Hematopoietic multipotent progenitor cell treated with erythropoietin and hydrocortisone succinate and interleukin-3 and kit ligand, for 6 days (in vitro differentiated cells): ENCODE results near the gene PIGK.
"Not testable (repeated sequence)": the region's sequence is repeated elsewhere in the genome, so short reads cannot be mapped to it uniquely, and the experiment has no call there.

Experiments used
- DNase-seq: peaks from one replicate; pipeline ENCODE4 v3.0.0-alpha.2; 2015

The PIGK gene

DNA sequence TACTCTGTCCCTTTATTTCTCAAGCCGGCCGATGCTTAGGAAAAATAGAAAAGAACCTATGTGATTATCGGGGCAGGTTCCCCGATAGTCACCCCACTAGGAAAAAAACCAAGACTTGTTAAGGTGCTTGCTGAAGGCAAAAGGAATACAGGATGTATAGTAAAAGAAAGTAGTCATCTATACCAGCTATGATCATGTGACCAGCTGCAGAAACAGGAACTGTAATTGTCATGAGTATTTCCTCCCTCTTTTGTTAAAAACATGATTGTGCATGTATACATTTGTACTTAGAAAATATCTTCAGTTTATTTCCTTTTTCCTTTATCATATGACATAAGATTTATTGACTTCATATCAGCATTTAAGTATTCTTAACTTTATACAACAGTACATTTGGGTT is 30.5 kb downstream of the PIGK start:
- no peak for DNase-seq

DNA sequence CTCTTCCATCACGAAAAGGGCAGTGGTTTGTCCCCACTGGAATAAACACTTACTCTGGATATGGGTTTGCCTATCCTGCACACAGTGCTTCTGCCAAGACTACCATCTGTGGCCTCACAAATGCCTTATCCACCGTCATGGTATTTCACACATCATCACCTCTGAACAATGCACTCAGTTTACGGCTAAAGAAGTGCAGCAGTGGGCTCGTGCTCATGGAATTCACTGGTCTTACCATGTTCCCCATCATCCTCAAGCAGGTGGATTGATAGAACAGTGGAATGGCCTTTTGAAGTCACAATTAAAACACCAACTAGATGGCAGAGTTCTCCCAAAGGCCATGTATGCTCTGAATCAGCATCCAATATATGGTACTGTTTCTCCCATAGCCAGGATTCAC is 32.3 kb downstream of the PIGK start:
- DNase-seq: not testable (repeated sequence)

DNA sequence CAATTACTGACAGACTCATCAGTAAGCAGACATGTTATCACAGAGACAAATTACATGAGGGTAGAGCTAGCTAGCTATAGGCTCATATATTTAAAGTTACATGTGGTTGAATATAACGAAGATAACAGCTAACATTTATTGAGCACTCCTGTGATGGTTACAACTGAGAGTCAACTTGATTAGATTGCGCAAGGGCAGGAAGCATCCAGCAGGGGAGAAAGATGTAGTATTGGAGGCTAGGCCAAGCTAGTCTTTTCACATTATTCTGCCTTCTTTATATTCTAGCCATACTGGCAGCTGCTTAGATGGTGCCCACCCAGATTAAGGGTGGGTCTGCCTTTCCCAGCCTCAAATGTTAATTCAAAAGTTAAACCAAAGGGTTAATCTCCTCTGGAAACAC is 37.1 kb downstream of the PIGK start:
- DNase-seq: no peak

DNA sequence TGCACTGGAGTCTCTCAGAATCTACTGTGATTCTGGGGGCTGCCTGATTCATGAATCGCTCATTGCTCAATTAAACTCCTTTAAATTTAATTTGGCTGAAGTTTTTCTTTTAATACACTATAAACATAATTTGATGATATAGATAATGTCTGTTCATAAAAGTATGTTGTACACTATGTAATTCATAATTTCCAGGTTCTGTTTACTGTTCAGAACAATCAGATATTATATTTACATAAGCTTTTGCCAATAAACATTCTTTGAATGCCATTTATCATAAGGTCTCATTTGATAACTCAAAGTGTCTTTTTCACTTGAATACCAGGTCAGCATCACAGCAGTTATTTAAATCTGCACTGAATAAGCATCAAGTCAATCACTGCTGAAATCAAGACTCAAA is 39.6 kb downstream of the PIGK start:
- DNase-seq: no peak

DNA sequence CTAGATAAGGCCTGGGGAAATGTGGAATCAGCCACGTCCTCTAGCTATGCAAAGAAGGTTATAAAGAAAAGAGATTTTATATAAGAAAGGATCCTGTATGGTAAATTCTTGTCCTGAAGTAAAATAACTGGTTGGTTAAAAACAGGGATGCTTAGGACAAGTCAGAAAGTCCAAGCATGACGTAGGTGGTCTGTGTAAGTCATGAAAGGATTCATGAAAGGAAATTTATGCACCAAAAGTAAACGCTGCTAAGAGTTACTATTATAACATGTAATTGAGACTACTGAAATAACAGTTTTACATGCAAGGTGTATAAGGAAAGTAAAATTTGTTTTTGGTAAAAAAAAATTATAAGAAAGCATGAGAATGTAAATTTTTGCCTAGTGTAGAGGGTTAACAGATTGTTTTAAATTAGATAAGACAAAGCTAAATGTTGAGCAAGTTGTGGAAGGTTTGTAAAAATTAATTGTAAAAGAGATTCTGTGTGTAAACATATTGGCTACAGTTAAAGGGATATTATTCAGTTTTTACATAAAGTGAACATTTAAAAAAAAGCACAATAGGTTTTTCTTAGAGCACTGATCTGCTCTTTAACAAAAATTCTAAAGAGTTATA is 43.9 kb downstream of the PIGK start:
- DNase-seq: peak; percentile 49

DNA sequence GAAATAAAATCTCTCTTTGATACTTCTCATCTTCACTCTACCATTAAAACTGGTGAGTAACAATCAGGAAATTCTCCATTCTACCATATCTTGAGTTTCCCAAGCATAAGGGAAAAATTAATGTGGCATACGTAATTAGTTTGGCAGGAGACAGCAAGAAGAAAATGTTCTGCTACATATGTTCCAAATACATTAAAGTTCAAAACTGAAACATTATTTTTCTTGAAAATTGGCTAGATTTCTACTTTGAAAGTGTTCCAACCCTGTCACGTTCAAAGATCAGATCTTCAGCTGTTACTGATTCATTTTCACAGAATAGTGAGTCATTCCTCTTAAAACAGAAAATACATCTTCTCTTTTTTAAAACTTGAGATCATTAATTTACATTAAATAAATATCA is 48.5 kb downstream of the PIGK start:
- no peak for DNase-seq

DNA sequence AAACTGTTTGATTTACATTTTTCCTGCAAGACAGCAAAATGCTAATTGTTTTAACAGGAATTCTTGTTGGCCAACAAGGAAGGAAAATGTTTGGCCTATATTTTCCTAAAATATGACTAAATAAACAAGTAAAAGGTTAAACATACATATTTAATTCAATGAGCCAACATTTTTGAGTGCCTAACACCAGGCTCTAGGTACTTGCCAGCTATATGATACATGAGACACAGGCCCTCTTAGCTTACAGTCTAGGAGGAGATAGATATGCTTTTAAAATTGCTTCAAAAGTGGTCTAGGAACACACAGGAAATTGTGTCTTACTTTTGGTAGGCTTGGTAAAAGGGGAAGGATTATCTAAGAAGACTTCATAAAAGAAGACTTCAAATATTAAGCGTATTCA is 50.9 kb downstream of the PIGK start:
- DNase-seq: no peak

DNA sequence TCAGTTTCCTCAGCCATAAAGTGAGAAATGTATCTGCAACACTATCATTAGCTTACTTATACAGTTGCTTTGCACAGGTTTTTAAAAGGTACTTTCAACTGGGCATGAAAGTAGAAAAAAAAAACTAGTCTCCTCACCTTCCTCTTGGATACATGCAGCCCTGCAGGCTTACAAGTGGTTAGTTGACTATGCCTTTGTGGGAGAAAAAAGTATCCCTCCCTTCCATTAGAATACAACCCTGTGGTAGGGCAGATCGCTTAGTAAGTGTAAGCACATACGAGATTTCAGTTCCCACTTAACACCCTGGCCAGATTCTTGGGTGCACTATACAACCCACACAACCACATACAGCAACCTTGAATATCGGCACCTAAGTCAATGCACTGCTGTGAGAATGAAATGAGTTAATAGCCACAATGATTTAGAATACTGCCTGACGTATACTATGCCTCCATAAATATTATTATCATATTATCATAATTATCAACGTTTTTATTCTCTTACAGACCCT is 54.7 kb downstream of the PIGK start:
- no peak for DNase-seq

DNA sequence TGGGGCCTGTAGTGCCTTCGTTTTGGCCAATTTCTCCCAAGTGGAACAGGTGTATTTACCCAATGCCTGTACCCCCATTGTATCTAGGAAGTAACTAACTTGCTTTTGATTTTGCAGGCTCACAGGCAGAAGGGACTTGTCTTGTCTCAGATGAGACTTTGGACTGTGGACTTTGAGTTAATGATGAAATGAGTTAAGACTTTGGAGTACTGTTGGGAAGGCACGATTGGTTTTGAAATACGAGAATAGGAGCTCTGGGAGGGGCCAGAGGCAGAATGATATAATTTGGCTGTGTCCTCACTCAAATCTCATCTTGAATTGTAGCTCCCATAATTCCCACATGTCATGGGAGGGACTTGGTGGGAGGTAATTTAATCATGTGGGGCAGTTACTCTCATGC is 59.5 kb downstream of the PIGK start:
- not testable (repeated sequence) for DNase-seq

DNA sequence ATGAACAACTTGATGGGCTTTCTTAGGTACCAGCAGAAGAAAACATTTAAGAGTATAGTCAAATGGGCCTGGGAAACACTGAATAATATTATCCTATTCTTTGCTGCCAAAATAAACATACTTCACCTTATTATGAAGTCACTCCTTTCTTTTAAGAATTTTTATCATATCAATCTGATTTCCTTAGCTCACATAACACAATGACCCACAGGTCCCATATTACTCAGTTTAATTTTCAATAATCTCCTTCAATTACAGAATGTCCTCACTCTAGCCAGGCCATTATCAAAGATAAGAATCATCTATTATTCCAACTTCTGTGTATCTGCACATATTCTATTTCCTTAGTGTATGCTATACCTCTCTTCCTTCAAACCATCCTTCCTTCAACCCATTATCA is 63.0 kb downstream of the PIGK start:
- no peak for DNase-seq

DNA sequence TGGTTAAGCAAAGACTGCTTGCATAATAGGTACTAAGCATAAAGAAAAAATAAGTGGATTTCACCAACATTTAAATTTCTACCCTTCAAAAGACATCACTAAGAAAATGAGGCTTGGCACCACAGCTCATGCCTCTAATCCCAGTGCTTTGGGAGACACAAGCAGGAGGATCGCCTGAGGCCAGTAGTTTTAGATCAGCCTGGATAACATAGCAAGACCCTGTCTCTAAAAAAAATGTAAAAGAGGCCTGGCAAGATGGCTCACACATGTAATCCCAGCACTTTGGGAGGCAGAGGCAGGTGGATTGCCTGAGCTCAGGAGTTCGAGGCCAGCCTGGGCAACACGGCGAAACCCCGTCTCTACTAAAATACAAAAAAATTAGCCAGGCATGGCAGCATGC is 73.0 kb downstream of the PIGK start:
- no peak for DNase-seq

DNA sequence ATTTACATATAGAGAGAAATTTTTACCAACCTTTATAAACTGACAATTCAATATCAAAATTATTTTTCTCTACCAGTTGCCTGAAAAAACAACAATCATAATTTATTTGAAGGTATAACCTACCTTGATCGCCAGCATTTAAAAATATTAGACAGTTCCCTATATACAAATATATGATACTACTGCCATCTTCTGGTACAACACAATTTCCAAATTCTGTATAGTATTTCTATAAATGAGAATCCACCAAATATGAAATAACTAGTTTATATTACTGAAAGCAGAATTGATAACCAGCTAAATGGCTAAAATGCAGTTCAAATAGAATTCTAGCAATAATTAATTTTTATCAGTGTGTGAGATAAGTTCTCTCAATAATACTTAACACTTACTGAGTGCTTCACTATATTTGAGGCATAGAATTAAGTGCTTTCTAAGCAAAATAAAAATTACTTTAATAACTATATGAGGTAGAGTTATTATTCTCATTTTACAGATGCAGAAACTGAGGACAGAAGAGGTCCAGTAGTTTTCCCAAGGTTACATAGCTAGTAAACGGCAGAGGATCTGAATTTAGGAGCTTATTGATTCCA is 75.6 kb downstream of the PIGK start:
- peak; percentile 50 for DNase-seq

DNA sequence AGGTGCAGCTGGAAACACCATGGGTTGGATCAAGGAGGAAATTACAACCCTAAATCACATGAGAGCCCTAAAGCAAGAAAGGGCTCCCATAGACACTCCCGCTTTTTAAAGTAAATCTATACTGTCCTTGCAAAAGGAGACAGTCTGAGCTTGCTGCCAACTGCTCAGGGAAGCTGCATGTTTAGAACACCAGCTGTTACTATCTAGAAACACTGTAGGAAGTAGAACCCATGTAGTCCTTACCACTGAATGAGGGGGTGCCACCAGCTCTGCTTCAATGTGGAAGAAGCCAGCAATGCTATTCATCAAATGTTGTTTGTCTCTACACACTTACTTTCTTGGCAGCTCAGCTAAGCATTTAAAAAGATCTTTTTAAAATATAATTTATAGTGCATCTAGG is 79.8 kb downstream of the PIGK start:
- no peak for DNase-seq

DNA sequence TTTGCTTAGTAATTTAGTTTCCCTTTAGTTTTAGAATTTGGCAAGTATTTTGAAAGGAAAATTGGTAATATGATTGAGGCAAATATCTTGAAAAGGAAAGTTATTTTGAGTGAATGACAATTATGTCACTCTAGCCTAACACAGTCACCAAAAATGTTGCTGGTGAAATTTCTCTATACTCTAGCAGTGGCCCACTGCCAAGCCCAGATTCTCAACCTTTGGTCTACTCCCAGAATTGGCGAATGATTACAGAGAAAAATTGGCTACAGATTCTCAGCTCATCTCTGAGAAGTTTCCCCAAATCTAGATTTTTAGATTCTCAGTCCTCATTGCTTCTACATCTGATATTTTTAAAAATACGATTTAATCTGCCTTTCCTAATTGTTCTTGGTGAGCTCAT is 84.9 kb downstream of the PIGK start:
- DNase-seq: no peak

DNA sequence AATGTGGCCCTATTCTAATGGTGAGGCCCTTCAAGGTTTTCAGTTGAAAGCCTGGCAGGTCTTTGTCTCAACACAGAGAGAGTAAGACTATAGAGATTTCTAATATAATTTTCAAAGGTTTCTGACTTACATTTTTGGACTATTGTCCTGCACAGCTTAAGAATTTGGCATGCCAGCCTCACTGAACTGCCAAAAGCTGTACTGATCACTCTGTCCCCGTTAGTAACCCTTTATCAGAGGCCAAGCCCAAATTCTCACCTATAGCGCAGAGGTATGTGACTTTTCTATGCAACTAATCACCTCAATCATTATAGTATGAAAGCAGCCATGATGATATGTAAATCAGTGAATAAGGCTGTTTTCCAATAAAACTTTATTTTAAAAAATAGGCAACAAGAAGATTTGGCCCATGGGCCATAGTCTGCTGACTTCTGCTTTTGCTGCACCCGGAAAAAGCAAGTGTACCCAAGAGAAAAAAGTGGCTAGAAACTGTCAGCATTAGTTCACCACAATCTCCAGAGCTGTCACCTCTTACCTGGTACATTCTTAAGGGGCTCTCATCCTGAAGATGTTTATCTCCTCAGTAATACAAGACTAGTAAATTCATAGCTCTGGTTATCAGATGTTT is 85.4 kb downstream of the PIGK start:
- DNase-seq: no peak

DNA sequence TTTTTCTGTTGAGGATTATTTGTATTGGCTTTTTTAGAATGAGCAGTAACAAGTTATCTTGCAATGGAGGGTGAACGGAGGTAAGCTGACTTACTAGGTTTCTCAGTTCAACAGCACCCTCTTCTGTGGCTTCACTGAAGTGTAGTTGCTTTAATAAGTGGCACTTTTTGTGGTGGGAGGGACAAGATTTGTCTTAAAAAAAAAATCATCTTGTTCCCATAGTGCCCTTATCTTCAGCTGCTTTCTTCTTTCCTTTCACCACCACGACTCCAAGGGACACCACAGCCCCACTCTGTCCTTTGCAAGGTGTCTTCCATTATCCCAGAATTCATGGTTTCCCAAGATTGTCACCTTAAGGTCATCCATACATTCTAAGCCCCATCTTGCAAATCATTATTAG is 92.9 kb downstream of the PIGK start:
- peak; percentile 79 for DNase-seq

DNA sequence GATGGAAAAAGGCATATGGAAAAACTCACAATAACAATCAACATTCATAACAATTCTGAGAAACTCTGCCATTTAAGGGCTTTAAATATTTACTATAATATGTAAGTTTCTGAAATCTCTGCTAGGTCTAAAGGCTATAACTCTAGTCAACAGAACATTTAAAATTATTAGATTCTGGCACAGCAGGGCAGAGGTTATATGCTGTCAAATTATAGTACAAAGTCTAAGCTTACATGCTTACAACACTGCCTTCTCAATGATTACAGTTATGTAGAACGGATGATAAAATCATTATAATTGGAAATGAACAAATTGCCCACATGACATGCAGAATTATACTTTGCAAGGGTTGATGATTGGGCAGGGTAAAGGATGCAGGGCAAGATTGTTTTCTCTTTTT is 97.7 kb downstream of the PIGK start:
- no peak for DNase-seq

DNA sequence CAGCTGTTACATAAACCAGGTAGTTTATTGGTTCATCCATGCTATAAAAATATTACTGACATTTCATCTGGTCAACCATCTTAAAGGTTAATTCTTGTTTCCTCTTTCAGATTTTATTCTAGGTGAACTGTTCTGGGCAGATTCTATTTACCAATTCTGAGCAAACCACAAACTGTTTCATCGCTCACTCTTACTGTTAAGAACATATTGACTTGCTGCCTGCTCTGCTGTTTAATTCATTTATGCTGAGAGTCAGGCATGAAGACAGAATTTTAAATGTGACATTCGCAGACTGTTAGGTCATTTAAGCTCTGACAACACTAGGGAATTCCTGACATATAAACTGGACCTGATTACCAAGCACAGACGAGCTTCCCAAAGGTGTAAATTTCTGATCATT is 98.3 kb downstream of the PIGK start:
- DNase-seq: no peak

DNA sequence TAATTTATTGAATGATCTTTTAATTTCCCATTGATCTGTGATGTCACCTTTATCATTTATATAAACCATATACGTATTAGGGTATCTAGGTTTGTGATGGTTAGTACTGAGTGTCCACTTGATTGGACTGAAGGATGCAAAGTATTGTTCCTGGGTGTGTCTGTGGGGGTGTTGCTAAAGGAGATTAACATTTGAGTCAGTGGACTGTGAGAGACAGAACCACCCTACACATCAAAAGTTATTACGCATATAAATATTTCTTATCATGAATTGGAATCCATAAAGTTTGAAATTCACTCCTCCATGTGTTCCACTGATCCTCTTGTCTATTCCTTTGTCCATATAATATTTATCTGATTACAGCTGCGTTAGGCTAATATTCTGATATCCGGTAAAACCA is 100.5 kb downstream of the PIGK start:
- DNase-seq: no peak

DNA sequence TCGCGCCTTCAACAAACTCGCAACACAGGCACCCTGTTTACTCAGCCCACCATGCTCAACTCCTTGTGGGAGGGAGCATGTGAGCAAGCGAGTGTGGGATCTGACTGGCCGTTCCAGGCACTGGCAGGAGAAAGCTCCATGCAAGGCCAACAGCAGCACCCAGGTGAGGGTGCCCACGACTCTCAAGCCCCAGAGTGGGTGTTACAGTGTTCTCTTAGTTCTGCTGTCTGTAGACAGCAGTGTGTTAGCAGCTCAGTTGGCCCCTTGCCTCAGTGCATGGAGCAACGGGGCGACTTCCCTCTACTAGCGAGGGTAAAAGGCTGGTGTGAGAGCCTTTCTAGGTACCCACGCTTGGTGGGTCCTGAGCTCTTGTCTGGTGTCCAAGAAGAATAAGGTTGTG is 114.6 kb downstream of the PIGK start:
- no peak for DNase-seq

DNA sequence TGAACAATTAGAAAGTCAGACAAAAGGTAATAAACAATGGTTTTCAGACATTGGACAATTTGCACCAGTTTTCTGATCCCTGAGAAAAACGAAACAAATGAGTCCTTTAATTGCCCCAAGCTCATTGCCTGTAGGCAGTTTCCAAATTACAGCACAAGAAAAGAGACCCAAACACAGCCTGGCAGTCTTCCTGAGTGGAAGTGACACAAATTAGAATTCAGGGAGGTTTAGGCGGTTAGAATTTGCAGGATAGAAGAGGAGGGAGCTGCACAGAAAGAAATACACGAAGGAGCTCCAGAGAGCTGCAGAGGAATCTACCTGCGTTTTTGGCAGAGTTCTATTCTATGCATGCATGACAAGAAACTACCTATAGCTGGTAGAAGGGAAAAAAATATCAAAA is 115.7 kb downstream of the PIGK start:
- DNase-seq: no peak

DNA sequence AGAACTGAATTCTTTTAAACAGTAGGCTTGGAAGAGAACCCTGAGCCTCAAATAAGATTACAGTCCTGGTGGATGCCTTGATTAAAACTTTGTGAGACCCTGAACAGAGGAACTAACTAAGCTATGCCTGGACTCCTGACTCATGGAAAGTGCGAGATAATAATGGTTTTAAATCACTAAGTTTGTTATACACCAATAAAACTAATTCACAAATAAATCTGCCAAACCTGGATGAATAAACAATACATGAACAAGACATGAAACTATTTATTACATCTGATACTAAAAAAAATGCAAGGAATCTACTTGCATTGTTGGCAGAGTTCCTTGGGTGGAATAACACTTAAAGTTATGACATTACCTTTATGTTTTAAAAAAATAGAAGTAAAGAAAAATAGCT is 118.4 kb downstream of the PIGK start:
- no peak for DNase-seq

DNA sequence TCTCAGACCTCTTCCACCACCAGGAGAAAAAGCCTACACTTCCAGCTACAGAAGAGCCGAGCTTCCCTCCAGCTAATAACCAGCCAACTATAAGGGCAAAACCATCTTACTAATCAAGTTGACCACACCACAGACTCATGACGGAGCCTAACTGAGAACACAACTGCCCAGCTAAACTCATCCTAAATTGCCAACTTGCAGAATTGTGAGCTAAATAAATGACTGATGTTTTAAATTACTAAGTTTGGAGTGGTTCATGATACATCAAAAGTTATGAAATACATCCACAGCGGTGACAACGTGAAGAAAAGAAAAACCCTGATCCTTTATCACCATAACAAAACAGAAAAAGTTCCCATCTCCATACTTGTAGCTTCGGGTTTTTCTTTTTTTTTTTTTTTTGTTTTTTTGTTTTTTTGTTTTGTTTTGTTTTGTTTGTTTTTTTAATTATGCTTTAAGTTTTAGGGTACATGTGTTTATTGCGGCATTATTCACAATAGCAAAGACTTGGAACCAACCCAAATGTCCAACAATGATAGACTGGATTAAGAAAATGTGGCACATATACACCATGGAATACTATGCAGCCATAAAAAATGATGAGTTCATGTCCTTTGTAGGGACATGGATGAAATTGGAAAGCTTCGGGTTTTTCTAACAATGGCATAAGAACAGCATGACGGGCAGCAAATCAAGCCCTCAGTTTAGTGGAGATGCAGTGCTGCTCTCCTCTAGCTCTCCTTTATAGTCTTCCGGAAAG is 122.6 kb downstream of the PIGK start:
- no peak for DNase-seq

DNA sequence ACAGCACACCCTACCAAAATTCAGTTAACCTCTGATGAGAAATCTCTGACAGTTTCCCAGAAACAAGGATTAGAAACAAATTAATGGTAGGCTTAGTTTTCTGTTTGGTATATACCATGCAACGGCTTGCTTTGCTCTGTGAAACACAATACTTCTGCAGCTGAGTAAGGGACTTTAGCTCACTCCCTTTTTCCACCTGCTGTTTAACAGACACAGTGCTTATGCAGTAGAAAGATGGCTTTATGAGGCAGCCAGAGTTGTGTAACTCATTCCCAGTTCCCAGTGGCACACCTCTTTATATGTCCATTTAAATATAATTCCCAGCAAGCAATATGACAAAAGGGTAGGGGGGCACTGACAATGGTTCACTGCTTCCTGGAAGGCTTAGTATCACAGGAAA is 124.0 kb downstream of the PIGK start:
- DNase-seq: no peak
